Right ventricle myocardium inferior (tissue), 1 donor: ENCODE measurements around the gene UQCRQ. TPM values are rescaled to one million over a fixed set of nuclear protein-coding genes. Genes with fewer than 3 reads are reported as not detected.

ENCODE experiments used
- ATAC-seq: fragments of 200-7000 bp; cut with Tn5 transposase; one replicate; pipeline ENCODE4 v1.9.1; 2020; ENCODE audit warnings: mild to moderate bottlenecking, moderate library complexity
- DNase-seq: peaks from one replicate; pipeline ENCODE4 v3.0.0; 2021; ENCODE audit errors: missing footprints
- intact Hi-C: fragments of 100-400 bp; cut with DNase I; formaldehyde crosslinking; loops from one replicate; pipeline ENCODE4 v1.11.0; 2022
- total RNA-seq: library from RNA; stranded (reverse); fragmentation: NEBNext Ultra II Directional; extraction: Animal tissue kit (Norgen Biotek cat#: 25700); gene quantifications from one replicate; pipeline ENCODE4 v1.2.1, GENCODE V29; 2021
- donor health status: DM: no; HTN: yes; CAD: no; lungs with severe emphysema.

The UQCRQ gene
- total RNA-seq, 1 donor from 2014 or later: 1,774 TPM

DNA sequence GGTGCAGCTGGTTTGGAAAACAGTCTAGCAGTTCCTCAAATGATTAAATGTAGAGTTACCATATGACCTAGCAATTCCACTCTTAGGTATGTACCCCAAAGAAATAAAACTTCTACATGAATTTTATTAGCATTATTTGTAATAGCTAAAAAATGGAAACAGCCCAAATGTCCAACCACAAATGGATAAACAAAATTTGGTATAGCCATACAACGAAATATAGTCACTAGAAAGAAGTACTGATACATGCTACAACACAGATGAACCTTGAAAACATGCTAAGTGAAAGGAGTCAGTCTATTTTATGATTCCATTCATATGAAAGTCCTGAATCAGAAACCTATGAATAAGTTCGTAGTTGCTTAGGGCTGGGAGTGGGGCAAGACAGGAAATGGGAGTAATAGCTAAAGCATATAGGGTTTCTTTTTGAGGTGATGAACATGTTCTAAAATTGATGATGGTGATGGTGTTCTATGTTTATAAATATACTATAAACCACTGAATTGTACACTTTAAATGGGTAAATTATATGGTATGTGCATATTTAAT is 6.5 kb upstream of the UQCRQ start:
- ATAC-seq (no peak), DNase-seq (no peak)
- intact Hi-C loops: no loop called here

DNA sequence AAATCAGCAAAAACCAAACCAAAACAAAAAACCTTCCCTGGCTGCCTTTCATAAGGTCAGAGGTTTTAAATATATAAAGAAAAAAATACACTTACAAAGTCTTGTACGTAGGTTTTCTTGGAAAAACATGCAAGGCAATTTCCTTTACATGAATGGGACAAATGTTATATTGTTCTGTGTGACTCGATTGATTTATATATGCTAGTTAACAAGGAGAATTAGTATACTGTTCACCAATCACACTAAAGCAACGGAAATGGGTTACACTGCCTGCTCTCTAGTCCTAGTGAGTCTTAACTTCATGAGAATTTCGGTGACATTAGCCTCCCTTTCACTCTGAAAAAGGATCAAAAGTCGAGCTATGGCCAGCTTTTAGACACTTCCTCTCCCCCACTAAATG is 5.7 kb upstream of the UQCRQ start:
- ATAC-seq (no peak), DNase-seq (no peak)
- intact Hi-C loops: no loop called here

DNA sequence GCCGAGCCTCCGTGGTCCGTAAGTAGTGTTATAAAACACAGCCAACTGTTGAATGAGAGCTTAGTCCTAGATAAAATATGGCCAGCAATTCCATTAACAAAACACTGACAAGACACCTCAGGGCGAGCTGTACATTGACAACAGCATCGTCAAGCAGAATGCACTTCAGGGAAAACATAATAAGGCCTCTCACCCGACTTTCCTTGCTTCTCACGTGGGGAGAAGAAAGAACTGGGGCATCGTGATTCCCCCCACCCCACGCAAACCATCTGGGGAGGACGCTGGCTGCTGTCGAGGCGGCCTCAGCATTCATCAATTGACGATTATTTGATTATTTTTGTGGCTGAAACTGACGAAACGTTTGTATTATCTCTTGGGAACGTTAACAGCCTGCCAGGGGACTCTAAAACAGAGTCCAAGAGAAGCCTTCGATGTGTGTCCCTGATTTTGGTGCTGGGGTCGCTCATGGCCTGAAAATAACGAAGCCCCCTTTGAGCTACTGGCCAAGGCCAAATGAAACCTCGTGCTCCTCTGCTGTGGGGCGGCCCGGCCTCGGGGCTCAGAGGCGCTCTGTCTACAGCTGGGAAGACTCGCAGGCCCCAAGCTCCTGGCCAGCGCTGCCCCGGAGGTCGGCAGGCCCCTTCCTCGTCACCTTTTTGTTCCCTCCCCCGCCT is 637 bp upstream of the UQCRQ start:
- intact Hi-C loops: loop anchor here (1.0 kb wide), 1 partner anchor 36 kb away; the partner anchor contains the start of gene SHROOM1
- DNase-seq (no peak), ATAC-seq (peak; percentile 41)

DNA sequence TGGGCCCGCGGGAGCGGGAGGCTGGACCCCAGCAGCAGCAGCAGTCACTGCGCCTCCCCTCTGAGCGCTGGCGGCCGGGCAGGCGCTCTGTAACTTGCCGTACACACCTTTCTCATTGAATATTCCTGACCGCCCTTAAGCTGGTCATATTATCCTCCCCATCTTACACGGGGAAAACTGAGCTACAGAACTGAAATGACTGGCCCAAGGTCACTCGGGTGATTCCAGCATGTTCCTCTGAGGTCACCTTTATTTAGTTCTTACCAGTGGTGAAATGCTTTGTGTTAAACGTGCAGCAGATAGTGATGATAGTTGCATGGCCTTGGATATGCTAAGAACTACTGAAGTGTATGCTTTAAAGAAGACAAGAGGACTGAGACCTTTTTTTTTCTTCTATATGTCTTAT is 607 bp downstream of the UQCRQ start:
- intact Hi-C loops: no loop called here
- DNase-seq (no peak), ATAC-seq (no peak)

DNA sequence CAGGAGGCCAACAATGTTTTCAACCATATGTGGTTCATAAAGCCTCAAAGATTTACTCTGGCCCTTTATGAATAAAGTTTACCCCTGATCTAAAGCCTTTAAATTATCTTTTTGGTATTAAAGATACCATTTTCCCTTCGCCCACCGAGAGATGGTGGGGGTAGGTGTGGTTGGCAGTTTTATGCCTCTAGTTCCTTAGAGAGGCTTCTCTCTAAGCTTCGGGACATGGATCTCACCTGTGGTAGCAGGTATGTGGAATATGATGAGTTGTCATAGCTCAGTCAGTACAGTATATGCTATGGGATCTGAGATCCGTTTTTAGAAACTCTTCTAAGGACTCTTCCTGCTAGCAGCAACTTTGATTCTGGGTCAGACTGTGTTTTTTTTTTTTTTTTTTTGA is 2.3 kb downstream of the UQCRQ start:
- DNase-seq: no peak

DNA sequence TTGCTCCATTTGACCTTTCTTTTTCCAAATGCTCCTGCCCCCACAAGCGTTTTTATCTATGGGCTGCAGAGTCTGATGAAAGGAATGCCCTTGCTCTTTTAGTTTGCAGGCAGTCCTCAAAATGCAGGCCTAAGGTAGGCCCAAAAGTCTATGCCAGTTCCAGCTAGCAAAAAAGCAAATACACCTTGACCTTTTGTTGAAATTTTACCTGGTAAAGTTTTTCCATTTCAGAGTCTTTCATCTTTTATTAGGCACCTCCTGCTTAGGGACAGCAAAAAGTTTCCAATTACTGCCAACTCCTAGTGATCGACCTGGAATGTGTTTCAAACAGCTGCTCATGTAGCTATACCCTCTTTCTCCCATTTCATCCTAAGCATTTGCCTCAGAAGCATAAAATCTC is 4.4 kb downstream of the UQCRQ start:
- no peak for ATAC-seq
- DNase-seq: no peak
- intact Hi-C loops: no loop called here

More for the DNA sequence above, 2.3 kb downstream of the UQCRQ start:
- intact Hi-C loops: no loop called here
- no peak for ATAC-seq

DNA sequence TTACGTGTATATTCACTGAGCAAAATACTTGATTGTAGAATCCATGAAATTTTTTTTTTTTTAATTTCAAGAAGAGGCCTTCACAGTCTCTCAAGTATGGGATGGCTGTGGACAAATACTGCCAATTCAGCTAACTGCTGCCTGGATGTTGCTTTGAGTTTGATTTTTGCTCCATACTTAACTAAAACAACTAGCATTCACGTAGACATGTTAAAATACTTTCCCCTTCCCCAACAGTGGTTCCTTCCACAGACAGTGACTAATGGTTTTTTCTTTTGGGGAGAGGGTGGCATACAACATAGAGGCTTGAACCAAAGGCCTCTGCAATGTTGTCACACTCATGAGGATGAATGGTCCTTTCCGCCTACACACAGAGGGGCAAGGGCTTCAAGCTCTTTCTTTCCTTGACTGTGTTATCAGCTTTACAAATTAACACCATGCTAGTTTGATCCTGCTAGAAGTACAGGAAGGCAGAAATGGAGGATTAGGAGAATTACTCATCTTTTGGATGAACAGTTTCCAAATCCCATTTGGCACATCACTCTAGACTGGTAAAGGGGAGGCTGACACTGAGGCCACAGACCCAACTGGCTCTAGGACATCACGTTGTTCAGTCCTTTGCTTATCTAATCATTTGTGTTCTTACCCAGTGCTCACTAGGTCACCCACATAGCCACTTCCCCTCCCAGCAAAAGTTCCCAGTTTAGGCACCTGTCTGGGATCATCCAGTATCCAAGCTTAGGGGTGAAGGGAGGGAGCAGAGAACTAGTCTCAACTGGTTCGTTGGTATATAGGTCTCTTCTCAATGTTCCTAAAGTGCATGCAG is 5.2 kb downstream of the UQCRQ start:
- peak; percentile 40 for ATAC-seq
- intact Hi-C loops: no loop called here

DNA sequence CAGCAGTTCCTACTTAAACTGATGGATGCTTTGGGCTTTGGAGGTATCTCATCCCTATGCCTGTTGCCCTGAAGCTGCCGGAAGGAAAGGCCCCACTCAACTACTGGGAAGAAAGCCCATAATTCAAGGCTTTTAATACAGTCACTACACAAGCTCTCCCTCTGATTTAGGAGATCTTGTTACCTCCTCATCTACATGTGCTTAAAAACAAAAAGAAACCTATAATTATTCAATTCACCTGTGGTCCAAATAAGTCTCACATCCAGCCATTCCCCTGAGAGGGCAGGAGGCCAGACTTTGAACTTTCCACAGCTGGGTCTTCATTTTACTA is 6.3 kb downstream of the UQCRQ start:
- DNase-seq (no peak), ATAC-seq (no peak)
- intact Hi-C loops: no loop called here

More for the DNA sequence above, 5.2 kb downstream of the UQCRQ start:
- no peak for DNase-seq

DNA sequence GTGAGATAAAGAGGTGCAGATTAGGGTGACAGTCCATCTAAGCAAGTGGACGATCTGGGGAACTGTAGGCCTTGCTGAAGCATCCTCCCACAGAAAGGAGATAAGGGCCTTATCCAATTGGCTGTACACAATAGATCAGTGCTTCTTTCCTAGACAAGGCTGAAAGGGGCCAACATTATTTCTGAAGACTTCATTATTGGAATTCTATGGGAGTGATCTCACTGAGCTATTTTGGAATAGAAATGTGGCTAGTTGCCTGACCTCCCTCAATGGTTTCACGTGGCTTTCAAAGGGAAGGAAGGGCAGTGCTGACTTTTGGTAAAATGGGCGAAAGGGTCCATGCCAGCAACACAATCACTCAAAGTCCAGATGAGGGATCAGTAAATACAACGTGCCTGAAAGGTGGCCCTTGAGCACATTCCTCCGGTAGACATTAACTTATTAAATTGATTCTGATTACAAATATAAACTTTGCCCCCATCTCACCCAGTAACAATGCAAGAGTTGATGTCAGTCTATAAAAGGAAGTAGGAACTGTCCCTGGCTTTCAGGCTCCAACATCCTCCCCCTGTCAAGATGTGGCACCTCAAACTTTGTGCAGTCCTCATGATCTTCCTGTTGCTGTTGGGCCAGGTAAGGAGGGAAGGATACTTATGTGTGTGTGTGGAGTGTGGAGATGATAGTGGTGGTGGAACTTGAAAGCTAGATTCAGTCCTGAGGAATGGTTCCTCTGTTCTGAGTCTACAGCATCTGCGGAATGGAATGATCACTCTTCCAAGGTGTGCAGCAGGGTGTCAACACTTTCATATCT is 6.9 kb downstream of the UQCRQ start, which contains the start of gene LEAP2:
LEAP2 (plus strand) TSS at position 550 of the 811 bp plus-strand sequence; CDS start at position 577, 27 bp downstream.
- intact Hi-C loops: no loop called here
- no peak for DNase-seq
- ATAC-seq: peak; percentile 36

DNA sequence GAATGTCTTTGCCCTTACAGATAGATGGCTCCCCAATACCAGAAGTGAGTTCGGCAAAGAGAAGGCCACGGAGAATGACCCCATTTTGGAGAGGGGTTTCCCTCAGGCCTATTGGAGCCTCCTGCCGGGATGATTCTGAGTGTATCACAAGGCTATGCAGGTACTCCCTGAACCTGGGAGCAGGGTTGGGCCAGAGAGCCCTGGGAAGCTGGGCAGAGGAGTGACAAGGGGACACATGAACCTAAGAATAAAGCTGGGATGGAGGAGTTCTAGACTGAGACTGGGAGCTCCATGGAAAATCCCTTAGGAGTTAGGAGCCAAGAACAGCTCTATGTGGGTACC is 7.5 kb downstream of the UQCRQ start:
- DNase-seq: no peak
- intact Hi-C loops: no loop called here
- no peak for ATAC-seq

DNA sequence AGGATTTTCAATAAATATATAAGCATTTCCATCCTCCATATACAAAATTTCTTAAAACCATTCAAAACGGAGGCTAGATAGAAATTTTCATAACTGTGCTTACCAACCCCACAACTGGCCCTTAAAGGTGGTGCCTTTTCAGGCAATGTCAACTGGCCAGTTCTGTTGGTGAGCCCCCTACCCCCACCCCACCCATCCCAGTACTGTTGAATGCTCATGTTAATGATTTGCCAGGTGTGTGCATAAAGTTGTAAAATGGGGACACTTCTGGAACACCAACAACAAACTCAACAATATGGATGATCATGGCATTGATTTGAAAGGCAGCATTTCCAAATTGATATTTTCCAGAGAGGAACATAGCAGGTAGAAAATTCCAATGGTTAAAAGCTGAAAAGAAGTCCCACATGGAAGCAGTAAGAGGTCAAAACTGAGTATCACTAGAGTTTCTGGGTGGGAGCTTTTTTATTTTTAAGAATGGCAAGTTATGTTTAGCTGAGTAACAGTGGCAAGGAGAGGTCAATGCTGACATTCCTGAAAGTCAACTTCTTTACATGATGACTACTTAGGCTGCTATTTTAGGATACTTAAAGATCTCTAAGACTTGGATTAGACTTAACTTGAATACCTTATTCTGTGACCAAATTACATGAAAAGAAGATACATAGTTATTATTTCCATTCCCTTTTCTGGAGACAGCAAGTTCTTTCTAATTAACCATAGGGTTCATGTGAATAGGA is 9.7 kb downstream of the UQCRQ start:
- no peak for ATAC-seq
- no peak for DNase-seq
- intact Hi-C loops: no loop called here

DNA sequence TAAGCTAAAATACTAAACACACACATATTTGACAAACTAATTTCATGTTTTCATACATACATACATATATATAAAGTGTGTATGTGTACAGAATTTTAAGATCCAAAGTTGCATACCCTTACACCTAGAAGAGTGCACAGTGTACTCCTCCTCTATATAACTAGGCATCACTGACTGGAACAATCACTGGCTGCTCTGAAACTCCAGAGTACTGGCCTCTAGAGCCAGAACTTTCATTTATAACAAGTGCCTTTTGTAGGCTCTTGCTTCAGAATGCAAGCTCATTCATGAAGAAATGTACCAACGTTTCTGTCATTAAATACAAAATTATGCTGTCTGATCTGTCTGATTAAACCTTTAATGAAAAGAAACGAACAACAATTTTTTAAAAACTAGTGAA is 11.0 kb downstream of the UQCRQ start:
- peak; percentile 57 for ATAC-seq
- DNase-seq: no peak
- intact Hi-C loops: no loop called here

DNA sequence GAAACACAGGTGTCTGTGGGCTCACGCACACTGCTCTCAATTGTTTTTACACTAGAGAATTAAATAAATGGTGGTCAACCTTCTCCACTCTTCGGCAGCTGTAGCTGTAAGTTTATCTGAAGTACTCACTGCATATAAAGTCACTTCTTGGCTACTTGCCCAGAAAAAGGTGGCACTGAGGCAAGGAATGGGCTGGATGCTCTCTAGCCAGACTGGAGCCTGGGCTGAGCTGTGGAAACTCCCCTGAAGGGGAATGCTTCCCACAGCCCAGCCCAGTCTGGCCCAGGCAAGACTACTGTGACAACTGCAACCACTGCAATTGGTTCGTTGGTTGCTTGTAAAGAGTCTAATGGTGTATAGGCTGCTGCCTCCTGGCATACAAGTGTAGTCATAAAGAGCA is 11.5 kb downstream of the UQCRQ start:
- ATAC-seq: peak; percentile 87

DNA sequence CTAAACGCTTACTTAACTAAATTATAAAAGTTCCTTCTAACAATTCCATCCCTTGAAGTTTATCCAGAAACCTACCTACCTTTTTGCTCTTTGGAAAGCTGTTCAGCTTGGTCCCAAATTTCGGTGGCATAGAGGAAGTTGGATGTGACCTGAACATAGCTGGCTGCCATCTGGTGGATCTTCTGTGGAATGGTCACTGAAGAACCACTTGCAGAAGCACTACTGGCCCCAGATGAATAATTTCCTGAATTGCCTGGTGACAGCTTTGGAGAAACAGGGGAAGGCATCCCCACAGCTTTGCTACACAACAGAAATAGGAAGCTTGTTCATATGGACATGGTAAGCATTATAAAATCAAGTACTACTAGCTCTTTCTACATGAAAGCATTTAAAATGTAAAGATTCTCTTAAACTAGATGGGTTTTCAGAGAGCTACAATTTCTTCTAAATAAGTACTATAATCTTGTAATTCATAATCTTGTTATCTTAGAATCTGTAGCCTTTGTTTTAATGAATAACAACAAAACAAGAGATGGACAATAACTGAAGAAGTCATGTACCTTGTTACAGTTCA is 16.9 kb downstream of the UQCRQ start:
- intact Hi-C loops: loop anchor here (1.0 kb wide), 1 partner anchor 53 kb away; the partner anchor contains the start of gene SHROOM1
- DNase-seq: no peak

More for the DNA sequence above, 11.5 kb downstream of the UQCRQ start:
- intact Hi-C loops: no loop called here
- no peak for DNase-seq

DNA sequence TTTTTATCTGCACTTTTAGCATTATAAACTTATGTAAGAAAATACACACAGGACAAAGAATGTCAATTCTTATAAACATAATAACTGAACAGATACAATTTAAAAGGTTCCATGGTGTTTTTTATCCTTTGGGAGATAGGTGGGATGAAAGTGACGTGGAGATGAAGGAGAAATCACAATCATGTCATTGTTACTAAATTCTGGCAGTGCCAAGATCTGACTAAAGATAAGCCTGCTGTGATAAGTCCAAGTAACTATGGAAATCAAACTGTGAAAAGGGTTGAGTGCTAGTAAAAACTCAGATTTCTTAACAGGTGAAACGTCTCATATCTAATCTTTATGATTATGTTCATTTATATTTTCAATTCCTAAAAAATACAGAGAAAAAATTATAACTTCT is 18.1 kb downstream of the UQCRQ start:
- no peak for DNase-seq
- intact Hi-C loops: no loop called here
- ATAC-seq: no peak

More for the DNA sequence above, 16.9 kb downstream of the UQCRQ start:
- ATAC-seq: peak; percentile 86

DNA sequence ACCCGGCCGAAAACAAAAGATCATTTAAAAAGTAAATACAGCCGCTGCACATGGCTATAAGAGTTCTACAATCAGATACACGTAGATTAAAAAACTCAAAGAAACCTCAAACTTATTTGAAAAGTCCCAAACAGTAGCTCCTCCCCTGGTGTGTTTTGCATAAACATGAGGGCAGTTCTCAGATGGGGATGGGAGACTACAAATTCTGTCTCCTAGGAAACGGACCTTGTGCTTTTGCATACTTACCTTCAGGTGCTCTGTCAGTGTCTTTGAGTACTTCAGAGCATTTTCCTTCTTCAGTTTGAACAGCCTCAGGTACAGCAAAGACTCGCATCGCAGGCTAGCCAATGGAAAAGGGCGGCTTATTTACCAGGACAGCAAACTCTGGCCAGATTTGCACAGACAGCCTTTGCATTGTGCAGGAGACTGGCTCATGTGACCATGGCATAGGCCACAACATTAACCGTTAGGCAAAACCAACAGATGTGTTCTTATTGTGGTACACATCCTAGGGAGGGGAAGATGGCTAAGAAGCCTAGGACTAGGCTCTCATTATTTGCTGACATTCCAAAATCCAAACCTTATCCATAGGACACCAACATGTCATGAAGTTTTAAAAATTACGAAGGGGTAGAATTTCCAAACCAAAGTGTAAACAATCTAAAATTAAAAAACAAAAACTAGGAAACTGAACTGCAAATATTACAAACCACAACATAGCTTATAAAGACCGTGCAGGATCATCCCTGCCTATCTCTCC is 19.8 kb downstream of the UQCRQ start:
- ATAC-seq (no peak), DNase-seq (no peak)
- intact Hi-C loops: no loop called here

DNA sequence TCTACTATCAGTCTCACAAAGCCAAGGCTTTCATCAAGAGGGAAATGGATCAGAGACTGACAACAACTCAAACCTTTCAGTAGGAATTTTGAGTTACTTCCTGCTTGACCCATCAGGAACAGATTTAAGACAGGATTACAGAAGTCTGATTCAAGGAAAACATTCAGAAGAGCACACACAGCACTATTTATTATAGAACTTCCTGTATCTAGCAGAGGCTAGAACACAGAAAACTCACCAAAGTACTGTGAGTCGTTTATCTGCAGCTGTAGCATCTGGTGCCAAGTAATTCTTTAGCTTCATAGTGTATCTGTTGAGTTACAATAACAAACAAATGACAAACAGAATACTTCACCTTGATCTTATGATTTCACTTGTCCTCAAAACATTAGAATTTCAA is 20.8 kb downstream of the UQCRQ start:
- intact Hi-C loops: no loop called here

DNA sequence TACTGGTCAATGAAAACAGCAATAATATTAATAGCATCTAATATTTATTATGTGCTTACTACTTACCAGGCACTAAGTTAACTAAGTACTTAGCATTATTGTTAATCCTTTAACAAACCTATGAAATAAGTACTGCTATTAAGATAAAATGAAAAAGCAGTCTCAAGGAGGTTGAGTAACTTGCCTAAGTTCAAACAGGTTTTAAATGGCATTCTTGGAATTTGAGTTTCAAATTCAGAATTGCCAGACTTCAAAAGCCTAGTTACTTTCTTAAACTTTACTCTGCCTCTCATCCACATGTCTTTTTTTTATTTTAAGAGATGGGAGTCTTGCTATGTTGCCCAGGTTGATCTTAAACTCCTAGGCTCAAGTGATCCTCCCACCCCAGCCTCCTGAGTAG is 23.1 kb downstream of the UQCRQ start:
- DNase-seq (no peak), ATAC-seq (no peak)
- intact Hi-C loops: no loop called here

More for the DNA sequence above, 20.8 kb downstream of the UQCRQ start:
- DNase-seq (no peak), ATAC-seq (peak; percentile 37)
